ENCODE measurements around the gene MPIG6B.

DNA sequence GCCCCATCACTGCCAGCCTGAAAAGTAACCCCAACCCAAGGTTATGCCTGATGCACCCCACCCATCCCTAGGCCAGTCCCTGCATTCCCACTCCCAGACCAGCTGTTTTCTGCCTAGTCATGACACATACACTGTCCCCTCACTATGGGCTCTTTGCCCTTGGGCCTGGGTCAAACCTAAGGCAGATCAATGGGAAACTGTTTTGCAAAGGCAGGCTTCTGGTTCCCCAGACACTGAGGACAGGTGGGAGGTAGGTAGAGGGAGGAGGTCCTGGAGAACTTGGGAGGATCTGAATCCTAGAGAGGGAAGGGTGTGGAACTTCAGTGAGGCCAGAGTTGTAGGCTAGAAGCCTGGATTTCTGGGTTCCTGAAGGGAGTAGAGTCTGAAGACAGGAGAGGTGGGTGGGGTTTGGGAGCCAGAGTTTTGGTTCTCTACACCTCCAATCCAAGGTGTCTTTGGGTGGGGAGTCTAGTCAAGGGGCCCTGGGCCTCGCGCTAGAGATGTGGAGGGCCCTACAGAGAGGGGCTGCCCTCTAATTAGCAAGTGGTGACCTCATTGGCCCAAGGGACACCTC lies 11.2 kb downstream of the MPIG6B start:
- no peak for TF ChIP-seq POLR2A (IDR thresholded peaks at IDR 0.05)
- TF ChIP-seq CTCF (IDR thresholded peaks at IDR 0.05): no peak
- TF ChIP-seq EP300 (IDR thresholded peaks at IDR 0.05): no peak

All from tibial nerve (tissue), 4 donors.